Left renal pelvis (tissue), 4 donors: ENCODE data around the gene POLR3G. TPM values are rescaled to one million over a fixed set of nuclear protein-coding genes. Genes with fewer than 3 reads are reported as not detected.

ENCODE experiments used
- DNase-seq, 4 donors: peaks; one replicate each; pipeline ENCODE4 v3.0.0-alpha.2; 2013; ENCODE audit warnings: low read depth in 4 of 4, low spot score in 3 of 4
- polyA plus RNA-seq, 4 donors: library from polyadenylated mRNA; unstranded; fragments of 120-200 nt; gene quantifications; one replicate each; pipeline ENCODE4 v1.2.1, GENCODE V29; 2013; ENCODE audit not compliant: insufficient read length in 4 of 4

POLR3G gene
- polyA plus RNA-seq, 4 donors: 2.1 to 2.8 (median 2.5) TPM

DNA sequence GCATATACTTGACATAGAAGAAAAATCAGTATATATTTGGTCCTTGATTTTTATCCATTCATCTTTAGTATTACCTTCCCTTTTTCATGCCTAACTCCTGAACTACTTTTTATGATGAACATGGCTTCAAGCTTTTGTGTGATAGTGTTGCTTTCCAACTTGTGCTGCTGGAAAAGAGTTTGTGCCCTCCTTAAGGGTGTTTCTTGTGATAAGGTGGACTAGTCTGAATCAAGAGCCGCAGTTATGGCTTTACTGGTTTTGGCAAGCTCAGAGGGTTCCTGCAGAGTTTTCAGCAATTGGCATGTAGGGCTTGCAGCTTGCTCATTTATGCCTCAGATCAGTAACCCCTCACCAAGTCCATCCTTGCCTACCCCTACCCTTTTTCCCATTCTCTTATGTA lies 20.5 kb downstream of the POLR3G start:
- DNase-seq: no peak

DNA sequence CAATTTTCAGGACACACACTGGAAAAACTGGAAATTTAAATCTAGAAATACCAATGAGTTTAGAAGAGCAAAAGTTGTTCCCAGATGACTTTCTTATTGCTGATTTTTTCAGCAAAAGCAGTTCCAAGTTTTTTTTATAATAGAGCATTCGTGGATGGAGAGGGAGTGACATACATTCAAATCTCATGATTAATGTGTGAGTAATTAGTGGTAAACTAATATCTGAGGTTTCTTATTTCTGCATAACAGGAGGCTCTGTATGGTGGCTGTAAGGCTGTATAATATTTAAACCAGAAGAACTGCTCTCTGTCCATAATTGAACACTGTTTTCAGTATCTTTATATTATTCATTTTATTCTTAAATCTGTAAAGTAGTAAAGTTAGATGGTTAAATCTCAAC lies 28.9 kb downstream of the POLR3G start:
- no peak for DNase-seq

DNA sequence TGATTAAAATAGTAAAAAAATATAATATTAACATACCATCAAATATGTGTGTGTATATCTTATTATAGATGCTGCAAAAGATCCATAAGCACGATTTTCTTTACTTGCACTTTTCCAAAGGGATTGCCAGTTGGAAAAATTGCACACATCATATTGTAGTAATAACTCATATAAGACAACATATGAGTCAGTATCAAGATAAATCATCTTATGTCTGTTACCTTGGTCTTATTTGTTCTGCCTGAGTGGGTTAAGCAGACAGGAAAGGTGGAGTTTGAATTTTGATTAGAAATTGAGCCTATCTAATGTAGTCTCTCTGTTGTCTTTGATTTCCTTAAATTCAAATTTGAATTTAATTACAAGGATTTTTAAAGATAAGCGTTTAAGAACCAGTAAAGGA lies 30.1 kb downstream of the POLR3G start:
- no peak for DNase-seq

DNA sequence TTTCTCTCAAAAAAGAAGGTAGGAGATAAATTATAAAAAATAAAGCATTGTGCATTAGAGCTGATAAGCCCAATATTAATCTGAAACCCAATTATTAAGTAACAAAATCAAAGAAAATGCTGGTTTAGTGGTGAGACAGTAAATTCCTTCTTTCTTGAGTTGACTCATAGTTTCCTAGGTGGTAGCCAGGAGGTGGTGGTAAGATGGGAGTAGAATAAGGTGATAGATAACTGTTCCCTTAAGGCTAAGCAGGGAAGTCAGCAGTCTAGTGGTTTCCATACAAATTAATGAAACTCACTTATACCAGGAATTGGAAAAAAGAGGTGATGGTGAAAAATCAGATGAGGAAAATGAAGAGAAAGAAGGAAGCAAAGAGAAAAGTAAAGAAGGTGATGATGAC lies 31.6 kb downstream of the POLR3G start:
- no peak for DNase-seq

DNA sequence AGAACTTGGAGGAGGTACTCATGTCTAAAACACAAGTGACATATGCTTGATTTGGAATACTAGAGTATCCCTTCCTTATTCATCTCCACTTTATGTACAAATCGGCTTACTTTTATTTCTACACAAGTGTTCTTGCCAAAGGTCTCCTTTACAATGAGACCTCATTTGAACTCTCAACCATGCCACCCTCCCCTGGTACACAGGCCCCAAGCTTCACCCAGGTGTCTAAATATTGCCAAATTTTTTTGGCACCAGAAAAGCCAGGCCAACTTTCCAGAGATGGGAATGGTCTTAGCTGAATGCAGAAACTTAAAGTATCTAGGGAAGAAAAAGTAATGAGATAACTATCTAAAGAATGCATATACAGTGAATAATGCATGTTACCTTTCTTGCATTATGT lies 35.8 kb downstream of the POLR3G start:
- DNase-seq: no peak

DNA sequence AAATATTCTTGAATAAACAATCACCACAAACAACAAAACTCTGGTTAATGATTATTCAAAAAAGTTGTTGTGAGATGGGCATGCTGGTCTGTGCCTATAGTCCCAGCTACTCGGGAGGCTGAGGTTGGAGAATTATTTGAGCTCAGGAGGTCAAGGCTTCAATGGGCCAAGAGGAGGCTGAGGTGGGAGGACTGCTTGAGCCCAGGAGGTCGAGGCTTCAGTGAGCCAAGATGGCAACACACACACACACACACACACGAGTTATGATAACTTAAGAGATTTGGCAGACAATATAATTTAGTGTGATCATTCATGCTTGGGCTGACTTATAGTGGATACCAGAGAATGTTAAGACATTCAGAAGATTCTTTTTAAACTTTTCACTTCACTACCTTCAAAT lies 39.9 kb downstream of the POLR3G start:
- DNase-seq: no peak

DNA sequence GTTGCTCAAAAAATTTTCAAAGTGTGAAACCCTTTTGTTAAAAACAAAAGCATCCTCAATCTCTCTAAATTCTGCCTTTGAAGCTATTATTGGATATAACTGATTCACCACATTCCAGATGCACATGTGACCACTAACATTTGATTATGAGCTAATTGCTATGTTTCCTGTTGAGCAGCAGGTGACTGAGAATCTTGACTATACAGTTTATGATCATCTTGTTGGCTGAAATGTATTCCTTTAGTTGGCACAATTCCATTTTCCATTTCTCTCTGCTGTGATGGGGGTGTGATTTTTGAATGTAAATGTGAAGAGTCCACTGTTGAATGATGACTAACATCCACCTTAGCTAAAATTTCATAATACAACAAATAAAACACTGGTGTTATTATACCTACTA lies 44.0 kb downstream of the POLR3G start:
- no peak for DNase-seq

DNA sequence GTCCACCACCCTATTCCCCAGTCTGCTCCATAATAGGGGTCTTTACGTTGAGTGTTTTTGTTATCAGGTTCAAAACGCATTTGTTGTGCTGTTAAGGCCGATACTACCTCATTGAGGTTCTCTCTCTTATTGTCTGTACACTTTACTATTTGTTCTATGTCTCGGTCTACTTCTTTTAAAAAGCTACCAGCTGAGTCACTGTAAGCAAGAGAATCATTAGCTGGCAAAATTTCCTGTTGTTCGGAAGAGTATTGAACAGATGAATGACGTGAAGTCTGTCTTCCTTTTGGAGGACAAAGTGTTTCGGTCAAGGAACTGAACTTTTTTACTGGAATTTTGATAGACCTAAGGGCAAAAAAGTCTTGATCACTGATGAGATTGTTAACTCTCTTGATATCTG lies 44.4 kb downstream of the POLR3G start:
- no peak for DNase-seq

DNA sequence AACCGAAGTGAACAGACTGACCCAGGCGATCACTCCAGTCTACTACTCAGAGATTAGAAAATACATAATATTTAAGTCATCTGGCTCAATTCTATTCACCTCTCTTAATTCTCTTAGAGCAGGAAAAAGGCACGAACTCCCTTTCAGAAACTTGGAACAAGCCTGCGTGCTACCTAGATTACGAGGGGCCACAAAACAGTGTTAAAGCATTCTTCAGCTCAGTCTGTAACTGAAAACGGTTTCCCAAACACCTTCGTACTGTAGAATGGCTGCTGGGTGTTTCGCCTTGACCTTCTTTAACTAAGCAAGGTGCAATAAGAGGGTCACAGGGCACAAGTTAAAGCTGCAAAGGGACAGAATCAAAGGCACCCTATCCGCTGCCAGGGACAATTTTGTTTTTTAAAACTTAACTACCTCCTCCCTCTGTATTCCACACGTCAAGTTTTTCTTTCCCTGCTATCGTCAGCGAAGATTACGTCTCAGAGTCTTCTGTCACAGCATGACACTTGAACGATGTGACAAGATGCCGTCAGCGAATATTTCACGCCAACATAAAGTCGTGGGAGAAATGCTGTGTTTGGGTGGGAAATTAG lies 54.0 kb downstream of the POLR3G start:
- DNase-seq: peak in 3 of 4 donors; percentile 23 to 32 (median 25)

DNA sequence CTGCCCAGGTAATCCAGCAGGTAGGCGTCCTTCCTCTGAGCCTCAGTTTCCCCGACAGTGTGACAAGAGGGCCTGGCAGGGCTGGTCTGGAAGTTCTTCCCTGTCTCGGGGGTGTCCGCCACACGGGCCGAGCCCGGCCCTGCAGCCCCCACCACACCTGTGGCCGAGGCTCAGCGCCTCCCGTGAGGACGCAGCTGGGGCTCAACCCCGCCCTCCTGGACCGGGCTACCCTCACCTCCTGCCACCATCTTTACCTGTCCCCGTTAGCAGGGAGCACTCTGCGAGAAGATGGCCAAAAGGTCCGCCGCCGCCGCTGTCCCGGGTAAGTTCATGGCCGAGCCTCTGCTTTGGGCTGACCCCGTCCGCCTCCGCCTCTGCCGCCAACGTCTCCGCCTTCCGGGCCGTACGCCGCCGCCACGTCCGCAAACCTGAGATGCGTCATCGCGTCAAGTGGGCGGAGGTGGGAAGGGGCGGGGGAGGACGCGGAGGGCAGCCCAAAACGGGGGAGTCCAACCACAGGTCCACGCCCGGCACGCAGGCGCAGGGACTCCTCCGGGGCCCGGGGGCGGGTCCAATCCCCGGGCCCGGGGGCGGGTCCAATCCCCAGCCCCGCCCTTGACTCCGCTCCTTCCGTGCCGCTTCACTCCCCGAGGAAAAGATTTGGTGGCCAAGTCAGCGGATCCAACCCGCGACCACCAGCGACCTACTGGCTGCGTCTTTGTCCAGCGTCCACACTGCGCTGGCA lies 54.7 kb downstream of the POLR3G start, which contains the start of gene LYSMD3:
Gene LYSMD3 (minus strand): TSS at position 391 of the 745 bp plus-strand sequence. CDS start 4,295 bp downstream, outside the sequence.
- peak; percentile 87 to 92 (median 89) for DNase-seq

DNA sequence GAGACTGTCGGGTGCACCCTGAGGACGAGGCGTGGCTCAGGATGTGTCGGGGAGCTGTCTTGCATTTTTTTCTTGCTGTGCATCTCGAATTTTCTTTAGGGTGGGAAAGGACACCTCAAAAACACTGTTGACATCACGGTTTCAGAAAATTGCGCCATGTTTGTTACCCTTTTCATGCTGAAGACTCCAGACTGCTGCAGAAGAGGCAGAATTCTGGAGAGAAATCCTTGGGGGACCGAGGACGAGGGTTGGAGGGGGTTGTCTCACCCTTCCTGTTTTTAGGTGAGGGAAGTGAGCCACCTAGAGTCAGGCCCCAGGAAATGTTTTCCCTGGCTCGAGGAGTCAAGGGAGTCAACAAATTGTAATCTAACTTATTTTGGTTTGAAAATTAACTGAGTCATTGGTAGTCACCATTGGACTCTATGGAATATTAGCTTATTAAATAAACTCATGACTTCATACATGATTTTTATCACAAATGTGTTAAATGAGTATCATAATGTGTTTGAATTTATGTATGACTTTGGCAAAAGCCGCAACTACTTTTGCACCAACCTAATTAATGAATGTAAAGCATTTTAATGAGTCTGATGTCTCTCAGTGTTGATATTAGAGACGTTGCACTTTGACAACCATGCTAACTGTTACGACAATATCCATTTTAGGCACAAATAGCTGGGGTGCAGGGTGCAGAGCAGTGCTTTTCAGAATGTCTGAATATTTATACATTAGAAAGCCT lies 55.4 kb downstream of the POLR3G start:
- peak; percentile 56 to 70 (median 66) for DNase-seq

DNA sequence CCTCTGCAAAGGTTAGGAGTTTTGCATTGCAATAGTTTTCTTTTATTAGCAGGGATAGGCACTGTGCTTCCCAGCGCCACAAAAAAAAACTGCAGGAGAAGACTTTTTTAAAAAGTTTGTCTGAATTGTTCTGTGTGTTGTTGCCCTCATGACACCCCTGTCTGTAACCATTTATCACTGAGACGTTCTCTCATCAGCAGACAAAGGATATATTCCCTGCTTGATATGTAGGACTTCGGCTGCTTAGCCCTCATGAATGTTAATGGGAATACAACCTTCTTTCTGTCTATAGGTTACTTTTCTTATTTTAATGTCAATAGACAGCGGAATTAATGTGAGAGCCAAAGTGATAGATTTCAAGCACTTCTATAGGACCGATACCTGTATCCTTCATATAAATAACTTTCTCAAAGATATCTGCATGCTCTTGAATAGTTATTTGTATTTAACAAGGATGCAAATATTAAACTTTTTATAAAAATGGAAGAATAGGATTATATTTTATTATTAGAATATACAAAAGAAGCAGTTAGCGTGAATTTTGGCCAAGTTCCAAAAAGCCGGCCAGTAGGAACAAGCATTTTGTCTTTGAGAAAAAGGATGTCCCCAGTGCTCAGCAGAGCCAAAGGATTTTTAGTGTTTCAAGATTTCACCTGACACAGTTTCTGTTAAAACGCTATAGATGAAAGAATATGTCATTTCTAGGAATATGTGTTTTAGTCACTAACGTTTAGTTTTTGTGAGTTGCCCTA lies 56.2 kb downstream of the POLR3G start:
- no peak for DNase-seq

DNA sequence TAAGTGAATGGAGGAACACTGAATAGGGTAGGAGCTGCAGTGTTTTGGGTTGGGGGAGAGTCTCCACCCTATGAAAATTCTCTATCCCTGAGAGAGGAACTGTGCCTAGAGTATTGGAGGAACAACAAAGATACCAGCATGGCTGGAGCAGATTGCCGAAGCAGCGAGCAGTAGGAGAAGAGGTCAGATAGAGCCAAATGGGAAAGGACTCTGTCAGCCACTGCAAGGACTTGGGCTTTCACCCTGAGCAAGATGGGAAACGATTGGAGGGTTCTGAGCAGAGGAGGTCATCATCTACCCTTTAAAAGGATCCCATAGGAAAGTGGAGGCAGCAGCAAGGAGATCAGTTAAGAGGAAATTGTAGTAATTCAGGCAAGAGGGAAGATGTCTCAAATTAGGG lies 59.1 kb downstream of the POLR3G start:
- no peak for DNase-seq

DNA sequence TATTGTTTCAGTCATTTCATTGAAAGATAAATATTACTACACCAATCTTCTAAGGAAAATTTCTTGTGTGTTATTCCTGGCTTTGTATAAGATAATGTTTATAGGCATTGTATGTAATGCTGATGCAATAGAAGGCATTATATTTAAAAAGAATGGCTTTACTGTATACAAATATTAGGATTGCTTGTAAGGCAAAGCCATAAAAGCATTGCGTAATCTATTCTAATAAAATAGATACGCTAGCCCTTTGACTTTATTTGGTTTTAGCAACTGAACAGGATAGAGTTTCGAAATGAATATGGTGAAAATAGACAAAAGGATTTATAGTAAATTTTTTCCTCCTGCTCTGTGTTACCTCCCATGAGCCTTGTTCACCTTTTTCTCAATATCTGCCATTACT lies 60.3 kb downstream of the POLR3G start:
- no peak for DNase-seq

DNA sequence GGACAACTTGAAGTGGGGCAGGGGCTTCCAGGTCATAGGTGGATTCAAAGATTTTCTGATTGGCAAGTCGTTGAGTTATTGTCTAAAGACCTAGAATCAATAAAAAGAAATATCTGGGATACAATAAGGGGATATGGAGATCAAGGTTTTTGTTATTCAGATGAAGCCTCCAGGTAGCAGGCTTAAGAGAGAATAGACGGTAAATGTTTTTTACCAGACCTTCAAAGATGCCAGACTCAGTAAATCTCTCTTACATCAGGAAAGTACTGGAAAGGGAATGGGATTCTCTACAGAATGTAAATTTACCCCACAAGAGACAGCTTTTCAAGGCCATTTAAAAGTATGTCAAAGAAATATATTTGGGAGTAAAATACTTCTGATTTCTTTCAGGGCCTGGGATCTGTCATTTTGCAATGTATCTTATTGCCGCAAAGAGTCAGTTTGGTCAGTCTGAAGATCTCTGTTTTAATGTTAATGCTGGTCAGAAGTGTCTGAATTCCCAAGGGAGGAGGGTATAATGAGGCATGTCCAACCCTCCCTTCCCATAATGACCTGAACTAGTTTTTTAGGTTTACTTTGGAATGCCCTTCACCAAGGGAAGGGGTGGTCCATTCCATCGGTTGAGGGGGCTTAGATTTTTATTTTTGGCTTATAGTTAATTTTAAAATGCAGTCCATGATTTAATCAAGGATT lies 68.3 kb downstream of the POLR3G start:
- no peak for DNase-seq

DNA sequence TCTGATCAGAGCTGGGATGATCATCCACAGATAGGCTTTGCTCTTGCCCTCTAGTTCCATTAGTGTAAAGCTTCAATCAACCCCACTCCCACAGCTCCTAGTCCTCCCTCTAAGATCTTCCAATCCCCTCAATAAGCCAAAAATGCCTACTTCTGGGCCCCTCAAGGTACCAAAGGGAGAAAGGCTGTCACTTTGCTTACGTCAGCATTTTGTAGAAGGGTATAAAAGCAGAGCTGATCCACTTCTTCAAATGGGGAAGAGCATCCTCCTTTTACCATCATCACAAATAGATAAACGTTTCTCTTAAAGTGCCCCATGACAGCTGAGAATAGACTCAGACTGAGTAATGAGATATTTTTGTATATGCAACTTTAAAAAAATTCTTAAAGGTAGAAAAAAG lies 70.8 kb downstream of the POLR3G start:
- DNase-seq: no peak

DNA sequence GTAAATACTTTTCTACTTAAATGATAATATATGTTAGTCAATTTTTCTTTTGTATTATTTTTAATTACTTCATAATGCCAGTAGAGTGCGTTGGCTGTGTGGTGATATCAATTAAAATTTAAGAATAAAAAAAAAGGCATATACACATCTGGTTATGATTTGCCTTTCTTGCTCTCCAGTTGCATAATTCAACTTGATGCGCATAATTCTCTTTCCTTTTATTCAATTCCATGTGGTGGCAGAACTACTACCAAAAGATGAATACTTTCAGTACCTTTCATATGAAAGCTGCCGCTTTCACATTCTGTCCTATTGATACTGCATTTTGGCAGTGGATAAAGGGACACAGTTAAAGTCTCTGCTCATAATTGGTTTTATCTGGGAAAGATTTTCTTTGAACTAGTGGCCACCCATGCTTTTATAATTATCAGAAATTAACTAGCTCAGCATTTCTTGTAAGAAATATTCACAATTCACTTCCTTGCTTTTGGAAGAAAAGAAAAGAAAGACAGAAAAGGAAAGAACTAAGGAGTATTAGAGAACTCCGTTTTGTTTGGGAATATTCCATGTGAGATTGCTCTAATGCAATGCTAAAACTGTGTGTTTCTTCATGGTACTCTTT lies 71.7 kb downstream of the POLR3G start:
- DNase-seq: no peak

DNA sequence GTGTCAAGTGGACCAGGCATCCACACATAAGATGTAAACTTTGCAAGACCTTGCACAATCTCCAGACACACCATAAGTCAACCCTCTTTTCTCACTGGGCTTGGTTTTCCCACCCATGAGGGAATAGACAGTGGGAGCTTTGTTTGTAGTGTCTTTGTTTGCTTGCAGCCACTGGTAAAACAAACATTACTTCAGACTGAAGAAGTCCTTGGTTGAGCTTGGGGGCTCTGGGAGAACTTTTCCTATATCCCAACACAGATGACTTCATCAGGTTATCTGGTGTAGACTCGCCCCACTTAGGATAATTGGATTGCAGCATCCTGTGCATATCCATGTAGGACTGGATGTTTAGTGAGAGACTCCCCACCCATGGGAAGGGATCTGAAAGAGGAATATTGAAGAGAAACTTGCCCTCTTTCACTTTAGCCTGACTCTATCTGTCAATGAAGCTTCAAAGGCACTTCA lies 72.4 kb downstream of the POLR3G start:
- no peak for DNase-seq

DNA sequence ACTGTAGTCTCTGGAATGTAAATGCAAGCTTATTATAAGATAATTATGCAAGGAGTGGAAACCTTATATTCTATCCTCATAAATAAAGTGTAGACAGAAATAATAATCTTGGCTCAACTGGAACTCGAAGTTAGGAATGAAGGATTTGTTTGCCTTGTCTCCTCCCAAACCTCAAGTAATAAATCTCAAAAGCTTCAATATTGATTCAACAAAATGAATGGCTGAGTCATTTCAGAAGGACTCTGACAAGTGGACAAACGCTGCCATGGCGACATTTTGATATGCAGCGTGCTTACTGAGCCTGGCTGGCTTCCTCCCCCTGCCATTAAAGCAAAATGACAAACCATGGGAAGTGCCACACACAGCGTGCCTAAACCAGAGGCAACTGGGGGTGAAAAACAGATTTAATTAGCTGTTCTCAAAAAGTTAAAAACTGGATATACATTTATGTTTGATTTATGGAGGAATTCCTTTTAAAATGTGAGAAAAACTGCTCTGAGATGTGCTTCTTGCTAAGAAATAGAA lies 73.5 kb downstream of the POLR3G start:
- peak in 1 of 4 donors; percentile 29 for DNase-seq

DNA sequence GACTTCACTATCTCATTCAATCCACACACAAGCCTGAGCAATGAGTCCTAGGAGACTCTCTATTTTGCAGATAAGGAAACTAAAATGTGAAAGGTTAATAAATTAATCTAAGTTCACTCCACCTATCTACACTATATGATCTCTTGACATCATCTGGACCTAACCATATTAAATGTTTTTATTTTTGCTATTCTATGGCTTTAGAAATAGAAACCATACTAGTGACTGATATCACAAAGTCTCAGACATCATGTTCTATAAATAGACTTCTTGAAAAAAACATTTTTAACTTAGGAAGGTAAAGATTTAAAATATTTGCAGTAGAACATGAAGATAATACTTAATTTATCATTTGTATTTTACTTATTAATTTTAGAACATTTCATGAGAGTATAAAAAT lies 74.6 kb downstream of the POLR3G start:
- DNase-seq: no peak
